Measurements from ENCODE around the gene TTC39A.

TTC39A gene

DNA sequence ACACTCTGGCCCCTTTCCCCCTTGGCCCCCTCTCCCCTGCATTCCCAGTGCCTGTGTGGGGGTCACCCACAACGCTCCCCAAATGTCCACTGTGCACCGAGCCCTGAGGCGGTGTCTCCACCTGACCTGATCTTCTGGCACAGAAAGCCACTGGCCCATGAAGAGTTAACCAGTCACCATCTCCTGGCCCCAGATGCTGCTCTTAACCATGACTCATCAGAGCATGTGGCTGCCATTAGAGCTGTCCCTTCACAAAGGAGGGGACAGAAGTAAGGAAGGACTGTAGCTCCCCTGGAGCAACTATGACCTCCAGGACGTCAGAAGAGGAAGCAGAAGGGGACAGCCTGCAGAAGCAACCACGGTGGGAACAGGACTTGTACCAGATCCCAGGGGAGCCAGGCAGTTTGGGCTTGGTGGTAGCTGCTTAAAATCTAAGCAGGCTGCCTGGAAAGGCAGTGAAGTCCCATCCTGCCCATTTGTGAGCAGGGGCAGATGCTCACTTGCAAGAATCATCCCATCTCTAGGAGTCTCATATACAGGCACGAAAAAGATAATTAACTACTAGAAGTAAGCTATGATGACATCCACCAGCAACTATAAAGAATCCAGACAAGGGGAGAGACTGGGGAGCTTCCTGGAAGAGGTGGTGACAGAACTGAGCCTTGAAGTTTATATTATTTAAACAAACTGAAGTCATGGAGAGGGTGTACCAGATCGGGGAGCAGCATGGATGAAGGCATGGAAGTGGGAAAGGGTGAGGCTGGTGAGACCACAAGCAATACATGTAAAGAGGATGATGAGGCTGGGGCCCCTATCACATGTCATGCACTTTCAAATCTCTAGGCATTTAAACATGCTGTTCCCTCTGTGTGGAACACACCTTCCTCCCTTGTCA lies 1.1 kb upstream of the TTC39A start:
- POLR2A ChIA-PET: no interaction called here
- H3K4me3 ChIP-seq (ENCODE audit: low read depth, low read length): peak overlapping the region; percentile 8; the same call in 1 of the 2 replicates
- no peak for TF ChIP-seq CTCF (IDR thresholded peaks at IDR 0.05; ENCODE audit: insufficient read depth, low read length, missing control alignments)
- CTCF ChIA-PET: interaction anchor here (1.0 to 1.2 kb wide), 5 partner anchors 13 to 438 kb away, joined by 3 to 8 read pairs (median 3); no protein-coding TSS in a partner anchor
- no peak for DNase-seq (ENCODE audit: low read depth, low spot score)

DNA sequence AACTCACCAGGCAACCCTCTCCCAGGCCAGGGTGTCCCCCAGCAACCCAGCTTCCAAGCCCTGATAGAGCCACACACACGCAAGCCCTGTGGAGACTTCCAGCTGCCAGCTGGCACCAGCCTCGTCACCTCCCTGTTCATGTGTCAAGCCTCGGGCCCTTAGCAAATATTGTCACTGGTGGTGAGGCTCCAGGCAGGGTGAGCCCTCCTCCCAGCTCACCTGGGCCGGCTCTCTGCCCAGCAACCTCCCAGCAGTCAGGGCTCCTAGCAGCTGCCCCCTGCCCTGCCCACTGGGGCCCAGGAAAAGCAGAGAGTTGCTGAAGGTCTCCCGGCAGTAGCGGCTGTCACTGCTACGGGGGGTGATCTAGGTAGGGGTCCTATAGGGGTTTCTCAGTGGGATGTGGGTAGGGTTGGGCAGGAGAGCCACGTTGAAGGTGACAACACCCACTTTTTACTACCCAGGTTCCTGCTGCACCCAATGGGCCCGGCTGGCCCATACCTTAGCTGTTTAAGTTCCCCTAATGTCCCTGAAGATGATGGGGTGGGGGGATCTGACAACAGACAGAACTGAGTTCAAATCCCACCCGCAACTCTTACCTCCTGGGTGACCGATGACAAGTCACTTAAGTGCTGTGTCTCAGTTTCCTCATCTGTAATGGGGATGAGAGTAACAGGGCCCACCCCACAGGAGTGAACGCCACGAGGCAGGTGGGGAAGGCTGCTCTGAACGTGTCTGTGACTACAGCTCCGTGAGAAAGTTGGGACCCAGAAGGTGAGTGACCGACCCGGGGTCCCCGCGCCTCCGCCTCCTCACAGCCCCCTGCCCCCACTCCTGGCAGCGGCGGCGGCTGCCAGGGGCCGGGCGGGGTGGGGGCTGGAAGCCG lies 678 bp downstream of the TTC39A start:
- ChIA-PET CTCF (interaction anchor here (0.9 to 2.2 kb wide), 2 partner anchors 33 to 205 kb away, joined by 3 to 9 read pairs; no protein-coding TSS in a partner anchor), POLR2A (no interaction called here)
- no peak for TF ChIP-seq CTCF (IDR thresholded peaks at IDR 0.05; ENCODE audit: insufficient read depth, low read length, missing control alignments)
- no peak for DNase-seq (ENCODE audit: low read depth, low spot score)
- H3K4me3 ChIP-seq (ENCODE audit: low read depth, low read length): peak overlapping the region; percentile 6

- TF ChIP-seq CTCF (IDR thresholded peaks at IDR 0.05; ENCODE audit: insufficient read depth, low read length, missing control alignments): no peak
- no peak overlapping the region for H3K4me3 ChIP-seq (ENCODE audit: low read depth, low read length)
- CTCF ChIA-PET: interaction anchor here (0.9 to 2.2 kb wide), 3 partner anchors 32 to 205 kb away, joined by 3 to 9 read pairs (median 3); no protein-coding TSS in a partner anchor
- DNase-seq (ENCODE audit: low read depth, low spot score): no peak
- POLR2A ChIA-PET: no interaction called here
These were observed 1.4 kb downstream of the TTC39A start for GRCh38 chr1:51328926-51329325.

DNA sequence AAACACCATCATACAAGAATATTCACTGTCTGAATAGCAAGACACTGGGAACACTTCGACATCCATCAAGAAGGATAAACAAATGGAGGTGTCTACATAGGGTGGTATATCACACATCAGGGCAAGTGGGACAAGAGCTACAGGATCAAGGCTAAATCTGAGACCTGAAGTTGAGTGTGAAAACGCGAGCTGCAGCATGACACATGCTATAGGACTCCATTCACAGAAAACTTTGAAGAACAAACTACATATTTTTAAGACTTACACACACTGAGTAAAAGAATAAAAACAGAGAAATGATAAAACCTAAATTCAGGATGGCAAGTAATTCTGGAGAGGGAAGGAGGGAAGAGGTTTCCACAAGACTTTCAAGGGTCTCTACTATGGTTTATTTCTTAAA lies 2.1 kb downstream of the TTC39A start:
- ChIA-PET CTCF (interaction anchor here (1.4 to 2.2 kb wide), 2 partner anchors 32 to 139 kb away, joined by 3 to 9 read pairs; no protein-coding TSS in a partner anchor), POLR2A (no interaction called here)
- peak; percentile 12 for DNase-seq (ENCODE audit: low read depth, low spot score)
- H3K4me3 ChIP-seq (ENCODE audit: low read depth, low read length): no peak overlapping the region
- TF ChIP-seq CTCF (IDR thresholded peaks at IDR 0.05; ENCODE audit: insufficient read depth, low read length, missing control alignments): no peak

- TF ChIP-seq CTCF (IDR thresholded peaks at IDR 0.05; ENCODE audit: insufficient read depth, low read length, missing control alignments): no peak
- CTCF ChIA-PET: interaction anchor here (1.0 kb wide), 2 partner anchors 13 to 22 kb away, joined by 4 read pairs; no protein-coding TSS in a partner anchor
These were observed 3.0 kb downstream of the TTC39A start for GRCh38 chr1:51327386-51327785.

More at GRCh38 chr1:51327386-51327785, 3.0 kb downstream of the TTC39A start:
- no peak for DNase-seq (ENCODE audit: low read depth, low spot score)
- no peak overlapping the region for H3K4me3 ChIP-seq (ENCODE audit: low read depth, low read length)
- POLR2A ChIA-PET: no interaction called here

Data from AG04449 (cell line).